Cardiac muscle cell (in vitro differentiated cells and primary cell): ENCODE measurements around the gene KCNMA1. TPM values are rescaled to one million over a fixed set of nuclear protein-coding genes. Genes with fewer than 3 reads are reported as not detected.

Source experiments
- DNase-seq, 2 donors: peaks; one replicate each; pipeline versions ENCODE4 v3.0.0 to v3.0.0-alpha.2; 2010 to 2017; ENCODE audit warnings: low read depth in 1 of 2, low spot score in 1 of 2
- H3K27ac ChIP-seq: fragments of 200-600 bp; sonication (generic); 2 replicates; pipeline ENCODE4 v1.5.1; 2016
- H3K27me3 ChIP-seq: fragments of 200-600 bp; sonication (generic); 2 replicates; pipeline ENCODE4 v1.6.0; 2016; ENCODE audit warnings: control low read depth
- H3K36me3 ChIP-seq: fragments of 200-600 bp; sonication (generic); 2 replicates; pipeline ENCODE4 v1.5.1; 2016; ENCODE audit warnings: control low read depth
- H3K4me1 ChIP-seq: fragments of 200-600 bp; sonication (generic); 2 replicates; pipeline ENCODE4 v1.8.1; 2017; ENCODE audit warnings: low read depth, mild to moderate bottlenecking, mixed run types
- H3K4me3 ChIP-seq: fragments of 200-600 bp; sonication (generic); 2 replicates; pipeline ENCODE4 v1.5.1; 2016; ENCODE audit warnings: mild to moderate bottlenecking
- H3K9me3 ChIP-seq: fragments of 200-600 bp; sonication (generic); 2 replicates; pipeline ENCODE4 v1.5.1; 2017; ENCODE audit warnings: low read depth, mild to moderate bottlenecking, control low read depth
- CTCF ChIP-seq: IDR thresholded peaks from 2 replicates; pipeline ENCODE4 v1.5.1; 2012; ENCODE audit warnings: low read depth, mild to moderate bottlenecking, low read length
- polyA plus RNA-seq: library from polyadenylated mRNA; unstranded; fragments of >200 nt; fragmentation: Nextera tagmentation; extraction: Ambion mirVana; gene quantifications from 2 replicates; pipeline ENCODE4 v1.2.1, GENCODE V29; 2016
- total RNA-seq: library from RNA; depleted of rRNA; stranded (reverse); fragments of >200 nt; gene quantifications from 2 replicates; pipeline ENCODE4 v1.2.3, GENCODE V29; 2016

Gene KCNMA1
- total and polyA plus RNA-seq, 2 experiments from 2014 or later = 1.8 to 1.9 TPM

DNA sequence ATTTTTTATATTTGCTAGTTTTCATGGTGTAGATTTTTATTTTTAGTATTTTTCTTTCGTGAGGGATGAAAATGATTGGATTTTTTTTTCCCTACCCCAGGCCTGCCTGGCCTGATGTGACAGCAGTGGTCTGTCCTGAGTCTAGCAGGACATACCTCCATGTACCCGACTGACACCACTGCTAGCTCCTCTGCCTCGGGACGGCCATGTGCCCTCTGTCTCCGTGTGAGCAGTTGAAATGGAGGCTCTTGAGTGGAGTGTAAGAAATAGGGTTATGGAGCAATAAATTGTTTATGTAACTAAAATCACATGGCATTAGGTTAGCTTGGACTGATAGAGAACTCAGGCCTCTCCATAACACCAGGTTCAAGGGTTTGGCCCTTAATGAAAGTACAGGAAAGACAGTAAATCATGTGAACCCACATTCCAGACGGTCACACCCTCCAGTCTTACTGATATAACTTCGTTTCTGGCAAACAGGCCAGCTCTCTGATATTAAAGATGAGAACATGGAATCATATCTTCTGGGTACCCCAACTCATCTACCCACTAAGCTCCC is 734.1 kb downstream of the KCNMA1 start:
- H3K4me1 ChIP-seq = peaks cover 7% of the 10 kb centered on the region
- no peak for DNase-seq

DNA sequence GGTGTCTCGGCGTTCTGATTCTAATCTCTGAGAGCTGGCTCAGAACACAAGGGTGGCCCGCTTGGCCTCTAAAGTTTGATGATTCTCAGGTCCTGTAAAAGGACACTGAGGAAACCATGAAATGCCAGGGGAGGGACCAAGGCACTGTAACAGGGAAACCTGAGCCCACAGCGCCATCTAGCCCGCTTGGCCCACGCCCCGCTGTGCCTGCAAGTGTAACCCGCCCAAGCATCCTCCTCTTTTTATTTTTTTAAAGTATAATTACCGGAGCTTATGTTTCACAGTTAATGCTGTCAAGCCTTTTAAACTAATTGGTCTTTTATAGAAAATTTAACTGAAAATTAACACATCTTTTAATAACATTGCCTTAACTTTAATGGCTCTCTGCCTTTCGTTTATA is 734.7 kb downstream of the KCNMA1 start:
- no peaks in the 10 kb centered on the region for H3K27me3 ChIP-seq
- no peak overlapping the region for H3K27ac ChIP-seq
- H3K4me3 ChIP-seq = no peak overlapping the region
- H3K4me1 ChIP-seq = peaks cover 7% of the 10 kb centered on the region
- peak; percentile 46 to 84 for DNase-seq
- peak; percentile 47 for TF ChIP-seq CTCF
- no peaks in the 10 kb centered on the region for H3K36me3 ChIP-seq
- no peaks in the 10 kb centered on the region for H3K9me3 ChIP-seq

More for the DNA sequence above, 734.1 kb downstream of the KCNMA1 start:
- H3K36me3 ChIP-seq = no peaks in the 10 kb centered on the region
- no peak overlapping the region for H3K4me3 ChIP-seq
- no peaks in the 10 kb centered on the region for H3K9me3 ChIP-seq
- H3K27me3 ChIP-seq = no peaks in the 10 kb centered on the region
- no peak overlapping the region for H3K27ac ChIP-seq
- TF ChIP-seq CTCF = no peak

DNA sequence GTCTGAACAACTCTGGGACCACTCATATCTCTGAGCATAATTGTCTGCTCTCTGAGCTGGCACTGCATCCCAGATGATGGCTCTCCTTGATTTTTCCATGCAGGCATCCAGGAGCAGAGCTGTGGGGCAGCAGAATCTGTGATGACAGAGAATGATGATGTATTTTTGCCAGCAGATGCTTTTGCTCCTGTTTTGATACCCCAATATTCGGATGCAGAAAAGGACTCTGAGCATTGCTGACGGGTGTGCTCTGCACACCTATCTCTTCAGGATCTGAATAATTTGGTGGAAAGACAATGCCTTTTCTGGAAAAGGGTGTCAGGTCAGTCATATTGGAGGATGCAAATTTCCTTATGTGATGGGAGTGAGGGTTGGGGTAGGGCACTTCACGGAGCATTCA is 735.9 kb downstream of the KCNMA1 start:
- H3K27me3 ChIP-seq = no peaks in the 10 kb centered on the region
- no peak overlapping the region for H3K27ac ChIP-seq
- peaks cover 7% of the 10 kb centered on the region for H3K4me1 ChIP-seq
- TF ChIP-seq CTCF = no peak
- DNase-seq = no peak
- no peak overlapping the region for H3K4me3 ChIP-seq
- no peaks in the 10 kb centered on the region for H3K9me3 ChIP-seq
- H3K36me3 ChIP-seq = no peaks in the 10 kb centered on the region

DNA sequence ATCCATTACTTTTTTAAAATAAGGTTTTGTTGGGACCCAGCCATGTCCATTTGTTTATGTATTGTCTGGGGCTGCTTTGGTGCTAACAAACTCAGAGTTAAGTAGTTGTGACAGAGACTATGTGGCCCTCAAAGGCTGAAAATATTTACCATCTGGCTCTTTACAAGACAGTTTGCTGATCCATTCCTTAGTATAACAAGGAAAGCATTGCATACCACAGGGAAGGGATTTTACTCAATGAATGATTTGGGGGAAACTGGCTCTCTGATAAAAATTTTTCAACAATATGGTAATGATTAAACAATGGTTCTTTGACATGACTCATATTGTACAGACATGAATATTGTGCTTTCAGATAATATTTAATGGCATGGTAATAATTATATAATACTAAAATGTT is 738.1 kb downstream of the KCNMA1 start:
- Histone ChIP-seq H3K4me1 (peaks cover 7% of the 10 kb centered on the region), H3K27ac (no peak overlapping the region), H3K36me3 (no peaks in the 10 kb centered on the region), H3K27me3 (no peaks in the 10 kb centered on the region), H3K9me3 (no peaks in the 10 kb centered on the region), H3K4me3 (no peak overlapping the region)
- TF ChIP-seq CTCF = no peak
- DNase-seq = no peak

DNA sequence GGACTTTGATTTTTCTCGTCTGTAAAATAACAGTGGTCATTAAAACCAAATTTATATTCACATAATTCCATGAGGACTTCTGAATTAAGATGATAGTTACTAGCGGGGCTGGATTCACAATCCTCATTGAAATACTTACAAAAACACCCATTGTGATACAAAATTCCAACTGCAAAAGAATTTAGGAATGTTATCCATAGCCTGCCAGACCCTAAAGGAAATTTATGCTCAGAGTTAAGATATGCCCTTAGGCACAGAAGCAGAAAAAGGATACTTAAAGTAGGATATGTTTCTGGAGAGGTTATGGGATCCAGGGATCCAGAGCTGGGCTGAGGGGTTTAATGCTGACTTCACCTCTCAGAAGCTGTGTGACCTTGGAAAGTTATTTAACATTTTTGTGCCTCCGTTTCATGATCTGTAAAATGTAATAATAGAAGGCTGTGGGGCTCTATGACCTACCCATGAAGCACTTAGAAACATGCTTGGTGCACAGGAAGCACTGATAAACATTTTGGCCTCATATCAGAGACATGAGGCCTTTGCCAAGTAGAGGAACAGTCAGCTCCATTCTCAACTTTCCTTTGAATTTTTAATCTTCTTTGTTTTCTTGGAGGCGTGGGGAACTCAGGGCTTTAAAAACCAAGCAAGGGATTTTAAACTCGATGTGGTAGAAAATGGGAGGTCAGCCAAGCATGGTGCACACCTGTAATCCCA is 744.7 kb downstream of the KCNMA1 start:
- Histone ChIP-seq H3K36me3 (no peaks in the 10 kb centered on the region), H3K27me3 (no peaks in the 10 kb centered on the region), H3K27ac (no peak overlapping the region), H3K4me3 (no peak overlapping the region), H3K9me3 (no peaks in the 10 kb centered on the region), H3K4me1 (no peaks in the 10 kb centered on the region)
- DNase-seq = peak in 1 of 2 donors; percentile 11
- no peak for TF ChIP-seq CTCF
